ENCODE measurements around the gene GP1BB.

GP1BB gene

GRCh38 chr22:19742160-19743066, 19.1 kb downstream of the GP1BB start:
- Histone ChIP-seq H3K9me3 (ENCODE audit: insufficient read depth, low read length, severe bottlenecking) (no peaks in the 10 kb centered on the region), H3K9ac (ENCODE audit: low read depth, low read length) (no peak overlapping the region), H3K27ac (ENCODE audit: low read length) (no peak overlapping the region), H3K79me2 (ENCODE audit: insufficient read depth, low read length) (no peaks in the 10 kb centered on the region), H3K4me1 (ENCODE audit: insufficient read depth, low read length) (no peaks in the 10 kb centered on the region), H3K4me3 (ENCODE audit: low read depth in 1 of 2, low read length in 2 of 2) (no peak overlapping the region), H2AFZ (ENCODE audit: low read depth, low read length) (no peak overlapping the region; the same call in 1 of the 2 replicates), H3K27me3 (ENCODE audit: insufficient read depth, low read length, poor library complexity) (no peaks in the 10 kb centered on the region), H4K20me1 (ENCODE audit: insufficient read depth, low read length) (no peaks in the 10 kb centered on the region; the same call in 1 of the 2 replicates), H3K4me2 (ENCODE audit: insufficient read depth, low read length) (no peak overlapping the region), H3K36me3 (ENCODE audit: insufficient read depth, low read length) (no peaks in the 10 kb centered on the region)
- no peak for DNase-seq
- ATAC-seq (ENCODE audit: insufficient read depth, low read depth): no peak
- TF ChIP-seq CTCF (IDR thresholded peaks at IDR 0.05; ENCODE audit: borderline replicate concordance, extremely low read depth, low read length, poor library complexity, severe bottlenecking) (no peak), EZH2 (IDR thresholded peaks at IDR 0.05; ENCODE audit: borderline replicate concordance, low read depth, low read length, severe bottlenecking) (no peak)

- Histone ChIP-seq H3K27ac (ENCODE audit: low read length) (no peak overlapping the region), H3K79me2 (ENCODE audit: insufficient read depth, low read length) (no peaks in the 10 kb centered on the region), H3K9me3 (ENCODE audit: insufficient read depth, low read length, severe bottlenecking) (no peaks in the 10 kb centered on the region), H3K4me2 (ENCODE audit: insufficient read depth, low read length) (no peak overlapping the region), H4K20me1 (ENCODE audit: insufficient read depth, low read length) (no peaks in the 10 kb centered on the region; the same call in 1 of the 2 replicates), H2AFZ (ENCODE audit: low read depth, low read length) (no peak overlapping the region), H3K27me3 (ENCODE audit: insufficient read depth, low read length, poor library complexity) (no peaks in the 10 kb centered on the region), H3K9ac (ENCODE audit: low read depth, low read length) (no peak overlapping the region), H3K36me3 (ENCODE audit: insufficient read depth, low read length) (no peaks in the 10 kb centered on the region), H3K4me1 (ENCODE audit: insufficient read depth, low read length) (no peaks in the 10 kb centered on the region), H3K4me3 (ENCODE audit: low read depth in 1 of 2, low read length in 2 of 2) (no peak overlapping the region)
- ATAC-seq (ENCODE audit: insufficient read depth, low read depth) (no peak), DNase-seq (no peak)
- TF ChIP-seq CTCF (IDR thresholded peaks at IDR 0.05; ENCODE audit: borderline replicate concordance, extremely low read depth, low read length, poor library complexity, severe bottlenecking): no peak
- TF ChIP-seq EZH2 (IDR thresholded peaks at IDR 0.05; ENCODE audit: borderline replicate concordance, low read depth, low read length, severe bottlenecking): no peak
Measured at GRCh38 chr22:19743081-19743480, 19.7 kb downstream of the GP1BB start.

- H3K27me3 ChIP-seq (ENCODE audit: insufficient read depth, low read length, poor library complexity): no peaks in the 10 kb centered on the region
- TF ChIP-seq CTCF (IDR thresholded peaks at IDR 0.05; ENCODE audit: borderline replicate concordance, extremely low read depth, low read length, poor library complexity, severe bottlenecking): no peak
- no peak for TF ChIP-seq EZH2 (IDR thresholded peaks at IDR 0.05; ENCODE audit: borderline replicate concordance, low read depth, low read length, severe bottlenecking)
- no peak overlapping the region for H3K4me3 ChIP-seq (ENCODE audit: low read depth in 1 of 2, low read length in 2 of 2)
- no peaks in the 10 kb centered on the region for H3K9me3 ChIP-seq (ENCODE audit: insufficient read depth, low read length, severe bottlenecking)
- H3K4me2 ChIP-seq (ENCODE audit: insufficient read depth, low read length): no peak overlapping the region
- no peak for ATAC-seq (ENCODE audit: insufficient read depth, low read depth)
- H2AFZ ChIP-seq (ENCODE audit: low read depth, low read length): no peak overlapping the region
- no peaks in the 10 kb centered on the region for H3K36me3 ChIP-seq (ENCODE audit: insufficient read depth, low read length)
- H3K79me2 ChIP-seq (ENCODE audit: insufficient read depth, low read length): no peaks in the 10 kb centered on the region
- H3K27ac ChIP-seq (ENCODE audit: low read length): no peak overlapping the region
- H3K9ac ChIP-seq (ENCODE audit: low read depth, low read length): no peak overlapping the region
- no peak for DNase-seq
- no peaks in the 10 kb centered on the region; the same call in 1 of the 2 replicates for H4K20me1 ChIP-seq (ENCODE audit: insufficient read depth, low read length)
- H3K4me1 ChIP-seq (ENCODE audit: insufficient read depth, low read length): no peaks in the 10 kb centered on the region
Measured at GRCh38 chr22:19743651-19744050, 20.3 kb downstream of the GP1BB start.

All from DND-41 (cell line).